Activated effector memory CD4-positive, alpha-beta T cell treated with anti-CD3 and anti-CD28 coated beads, Interleukin-2, amount 50 U/mL, for 16 hours (primary cell): ENCODE measurements around the gene NPHS1.

Experiments
- DNase-seq: peaks from one replicate; pipeline ENCODE4 v3.0.0-alpha.2; 2020

NPHS1 gene

DNA sequence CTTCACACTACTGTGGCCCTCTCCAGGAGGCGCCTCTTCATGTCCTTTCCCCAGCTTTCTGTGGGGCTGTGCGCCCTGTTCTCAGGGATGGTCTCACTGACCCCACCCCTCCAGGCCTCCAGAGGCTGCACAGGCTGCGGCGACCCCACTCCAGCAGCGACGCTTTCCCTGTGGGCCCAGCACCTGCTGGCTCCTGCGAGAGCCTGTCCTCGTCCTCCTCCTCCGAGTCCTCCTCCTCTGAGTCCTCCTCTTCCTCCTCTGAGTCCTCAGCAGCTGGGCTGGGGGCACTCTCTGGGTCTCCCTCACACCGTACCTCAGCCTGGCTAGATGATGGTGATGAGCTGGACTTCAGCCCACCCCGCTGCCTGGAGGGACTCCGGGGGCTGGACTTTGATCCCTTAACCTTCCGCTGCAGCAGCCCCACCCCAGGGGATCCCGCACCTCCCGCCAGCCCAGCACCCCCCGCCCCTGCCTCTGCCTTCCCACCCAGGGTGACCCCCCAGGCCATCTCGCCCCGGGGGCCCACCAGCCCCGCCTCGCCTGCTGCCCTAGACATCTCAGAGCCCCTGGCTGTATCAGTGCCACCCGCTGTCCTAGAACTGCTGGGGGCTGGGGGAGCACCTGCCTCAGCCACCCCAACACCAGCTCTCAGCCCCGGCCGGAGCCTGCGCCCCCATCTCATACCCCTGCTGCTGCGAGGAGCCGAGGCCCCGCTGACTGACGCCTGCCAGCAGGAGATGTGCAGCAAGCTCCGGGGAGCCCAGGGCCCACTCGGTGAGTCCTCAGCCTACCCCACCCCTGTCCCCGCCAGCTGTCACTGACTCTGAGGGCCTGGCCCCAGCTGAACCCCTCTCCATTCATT is 65.8 kb downstream of the NPHS1 start:
- DNase-seq: no peak

DNA sequence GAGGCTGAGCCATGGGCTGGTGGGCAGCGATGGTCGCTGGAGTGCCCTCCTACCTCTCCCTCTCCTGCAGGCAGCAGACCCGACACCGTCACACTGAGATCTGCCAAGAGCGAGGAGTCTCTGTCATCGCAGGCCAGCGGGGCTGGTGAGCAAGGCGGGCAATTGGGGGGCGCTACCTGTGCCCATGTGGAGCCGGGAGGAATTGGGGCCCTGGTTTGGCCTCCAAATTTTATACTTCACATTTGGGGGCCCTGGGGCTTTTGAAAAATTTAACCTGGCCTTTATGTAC is 67.0 kb downstream of the NPHS1 start:
- no peak for DNase-seq

DNA sequence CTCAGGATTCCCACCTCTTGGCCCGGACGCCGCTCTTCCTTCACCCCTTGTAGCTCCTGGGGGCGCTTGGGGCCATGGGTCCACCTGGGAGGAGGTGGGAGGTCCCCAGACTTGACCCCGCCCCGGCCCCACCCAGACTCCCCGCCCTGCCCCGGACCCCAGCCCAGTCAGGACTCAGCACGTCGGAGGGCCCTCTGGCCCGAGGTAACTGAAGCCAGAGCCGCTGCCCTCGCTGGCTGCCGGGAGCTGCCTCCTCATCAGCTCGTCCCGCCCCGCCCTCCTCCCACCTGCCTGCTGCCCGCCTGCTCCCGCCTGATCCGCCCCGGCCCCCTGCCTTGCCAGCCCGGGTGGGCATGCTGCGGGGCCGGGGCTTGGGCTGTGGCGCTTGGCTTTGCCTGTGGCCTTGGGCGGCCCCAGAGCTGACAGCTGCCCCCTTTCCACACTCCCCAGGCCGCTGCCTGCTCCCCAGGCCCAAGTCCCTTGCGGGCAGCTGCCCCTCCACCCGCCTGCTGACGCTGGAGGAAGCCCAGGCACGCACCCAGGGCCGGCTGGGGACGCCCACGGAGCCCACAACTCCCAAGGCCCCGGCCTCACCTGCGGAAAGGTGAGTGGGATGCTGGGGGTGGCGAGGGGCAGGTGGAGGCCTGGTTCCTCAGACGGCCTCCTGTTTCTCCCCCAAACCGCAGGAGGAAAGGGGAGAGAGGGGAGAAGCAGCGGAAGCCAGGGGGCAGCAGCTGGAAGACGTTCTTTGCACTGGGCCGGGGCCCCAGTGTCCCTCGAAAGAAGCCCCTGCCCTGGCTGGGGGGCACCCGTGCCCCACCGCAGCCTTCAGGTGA is 67.6 kb downstream of the NPHS1 start:
- no peak for DNase-seq

GRCh38 chr19:35783469-35784434 is 68.6 kb downstream of the NPHS1 start:
- no peak for DNase-seq

DNA sequence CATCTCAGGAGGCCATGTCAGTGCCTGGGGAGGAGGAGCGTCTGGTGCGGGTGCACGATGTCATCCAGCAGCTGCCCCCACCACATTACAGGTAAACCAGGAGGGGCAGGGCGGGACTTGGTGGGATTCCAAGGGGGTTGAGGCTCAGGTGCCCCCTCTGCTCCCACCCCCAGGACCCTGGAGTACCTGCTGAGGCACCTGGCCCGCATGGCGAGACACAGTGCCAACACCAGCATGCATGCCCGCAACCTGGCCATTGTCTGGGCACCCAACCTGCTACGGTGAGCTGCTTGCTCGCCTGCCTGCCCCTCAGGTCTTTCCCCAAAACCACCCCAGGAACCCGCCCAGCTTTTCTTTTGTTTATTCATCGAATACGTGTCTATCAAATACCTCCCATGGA is 69.7 kb downstream of the NPHS1 start:
- no peak for DNase-seq

- no peak for DNase-seq
These were observed 70.7 kb downstream of the NPHS1 start for GRCh38 chr19:35781650-35782049.

DNA sequence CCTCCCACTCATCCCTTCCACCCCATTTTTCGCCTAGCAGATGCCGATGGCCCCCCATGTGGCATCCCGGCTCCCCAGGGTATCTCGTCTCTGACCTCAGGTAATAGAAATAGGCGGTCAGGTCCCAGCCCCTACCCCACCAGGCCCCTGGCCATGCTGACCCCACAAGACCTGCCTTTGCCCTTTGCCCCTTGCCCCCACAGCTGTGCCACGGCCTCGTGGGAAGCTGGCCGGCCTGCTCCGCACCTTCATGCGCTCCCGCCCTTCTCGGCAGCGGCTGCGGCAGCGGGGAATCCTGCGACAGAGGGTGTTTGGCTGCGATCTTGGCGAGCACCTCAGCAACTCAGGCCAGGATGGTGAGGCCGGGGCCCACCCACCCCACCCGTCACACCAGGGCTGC is 71.6 kb downstream of the NPHS1 start:
- no peak for DNase-seq

- no peak for DNase-seq
These were observed 72.2 kb downstream of the NPHS1 start for GRCh38 chr19:35780058-35780457.

- DNase-seq: no peak
These were observed 73.3 kb downstream of the NPHS1 start for GRCh38 chr19:35779033-35779432.

- no peak for DNase-seq
These were observed 74.3 kb downstream of the NPHS1 start for GRCh38 chr19:35777961-35778360.

- DNase-seq: no peak
These were observed 75.0 kb downstream of the NPHS1 start for GRCh38 chr19:35777086-35777841.

GRCh38 chr19:35776102-35776788 is 76.1 kb downstream of the NPHS1 start:
- DNase-seq: no peak
